Heart left ventricle (tissue), 13 donors: ENCODE measurements around the gene STIM2.

Experiments used
- POLR2A ChIP-seq, 2 donors: fragments of 450-650 bp; IDR thresholded peaks; one replicate each; pipeline ENCODE4 v1.6.1; 2017; ENCODE audit warnings: antibody characterized with exemption in 2 of 2, mild to moderate bottlenecking in 2 of 2, moderate library complexity in 2 of 2
- TF ChIP-seq, protein P1 (sequence below), 12 donors: fragments of 200-600 bp; sonication (generic) in 4 of 12; IDR thresholded peaks; one replicate each; pipeline versions ENCODE4 v1.5.0 to v1.8.0; 2018 to 2022; ENCODE audit warnings: antibody characterized with exemption in 12 of 12, mild to moderate bottlenecking in 5 of 12
- donor health status: ischemic (EF 13 %, LVEDD 7.1; RV severe dilation, severe dysfunction).
- donor health status: DM: no; HTN: yes; CAD: no.
- donor health status: DM: no; HTN: no; CAD: no.
- donor health status: ischemic (EF 25% LVEDD 6.9; RV normal size, moderate dysfunction).
- donor health status: ischemic (EF 25% LVEDD 5.7; RV mildly dilated, moderate dysfunction).
- donor health status: ischemic (EF 35%, LVEDD 5.7; RV mildly dilated, moderate dysfunction).
- donor health status: nonischemic (EF 11% LVEDD 7.7; RV severe dilation, severe dysfunction).
- donor health status: DM: yes; HTN: yes; CAD: no.
- donor health status: PGD.
- donor health status: ischemic (EF 29% LVEDD 5.4; RV normal size, mild dysfunction).
- donor health status: nonischemic (EF 23%, LVEDD 6.1; RV moderate dilation, normal function).

GRCh38 chr4:26858035-26858918 lies 2.4 kb upstream of the STIM2 start:
- TF ChIP-seq, protein P1, sequence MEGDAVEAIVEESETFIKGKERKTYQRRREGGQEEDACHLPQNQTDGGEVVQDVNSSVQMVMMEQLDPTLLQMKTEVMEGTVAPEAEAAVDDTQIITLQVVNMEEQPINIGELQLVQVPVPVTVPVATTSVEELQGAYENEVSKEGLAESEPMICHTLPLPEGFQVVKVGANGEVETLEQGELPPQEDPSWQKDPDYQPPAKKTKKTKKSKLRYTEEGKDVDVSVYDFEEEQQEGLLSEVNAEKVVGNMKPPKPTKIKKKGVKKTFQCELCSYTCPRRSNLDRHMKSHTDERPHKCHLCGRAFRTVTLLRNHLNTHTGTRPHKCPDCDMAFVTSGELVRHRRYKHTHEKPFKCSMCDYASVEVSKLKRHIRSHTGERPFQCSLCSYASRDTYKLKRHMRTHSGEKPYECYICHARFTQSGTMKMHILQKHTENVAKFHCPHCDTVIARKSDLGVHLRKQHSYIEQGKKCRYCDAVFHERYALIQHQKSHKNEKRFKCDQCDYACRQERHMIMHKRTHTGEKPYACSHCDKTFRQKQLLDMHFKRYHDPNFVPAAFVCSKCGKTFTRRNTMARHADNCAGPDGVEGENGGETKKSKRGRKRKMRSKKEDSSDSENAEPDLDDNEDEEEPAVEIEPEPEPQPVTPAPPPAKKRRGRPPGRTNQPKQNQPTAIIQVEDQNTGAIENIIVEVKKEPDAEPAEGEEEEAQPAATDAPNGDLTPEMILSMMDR (IDR thresholded peaks at IDR 0.05), result no peak
- no peak for TF ChIP-seq POLR2A (IDR thresholded peaks at IDR 0.05)
